WTC11 (cell line): ENCODE data around the gene HS6ST1. TPM values are rescaled to one million over a fixed set of nuclear protein-coding genes. Genes with fewer than 3 reads are reported as not detected.

Experiments used
- ATAC-seq: fragments of 200-7000 bp; cut with Tn5 transposase; 2 replicates; pipeline ENCODE4 v1.10.0; 2021; ENCODE audit warnings: mild to moderate bottlenecking, moderate library complexity
- CTCF ChIA-PET: fragments of 300-600 bp; sonication (Branson Sonifier 250); formaldehyde crosslinking; loops from one replicate; lab custom pipeline; 2021; ENCODE audit warnings: antibody characterized with exemption; lab: Charles Lee
- POLR2A ChIA-PET: fragments of 350-600 bp; sonication (Branson Sonifier 250); formaldehyde crosslinking; loops from one replicate; lab custom pipeline; 2021; ENCODE audit warnings: antibody characterized with exemption; lab: Charles Lee
- DNase-seq: peaks from one replicate; pipeline ENCODE4 v3.0.0; 2021; ENCODE audit warnings: low spot score
- H3K27ac Mint-ChIP-seq: 2 replicates; pipeline ENCODE4 v1.8.0; 2021; ENCODE audit warnings: mixed read lengths
- H3K27me3 Mint-ChIP-seq: 2 replicates; pipeline ENCODE4 v1.8.0; 2021; ENCODE audit warnings: low read depth, mild to moderate bottlenecking, moderate library complexity, mixed read lengths
- H3K36me3 Mint-ChIP-seq: 2 replicates; pipeline ENCODE4 v1.8.0; 2021; ENCODE audit warnings: mixed read lengths
- H3K4me1 Mint-ChIP-seq: 2 replicates; pipeline ENCODE4 v1.8.0; 2022; ENCODE audit warnings: mixed read lengths
- H3K4me3 Mint-ChIP-seq: 2 replicates; pipeline ENCODE4 v1.8.0; 2021; ENCODE audit warnings: mild to moderate bottlenecking, moderate library complexity, mixed read lengths
- H3K9me3 Mint-ChIP-seq: 2 replicates; pipeline ENCODE4 v1.8.0; 2021; ENCODE audit warnings: mixed read lengths
- CBFB ChIP-seq: sonication (generic); formaldehyde crosslinking; IDR thresholded peaks from 2 replicates; pipeline ENCODE4 v1.8.1; 2022; ENCODE audit warnings: mild to moderate bottlenecking, low read depth, missing genetic modification reagents
- NFYB ChIP-seq: sonication (generic); formaldehyde crosslinking; conservative IDR thresholded peaks from 2 replicates; pipeline ENCODE4 v1.8.0; 2022; ENCODE audit warnings: low read depth, missing genetic modification reagents
- OVOL2 ChIP-seq: fragments of 250-450 bp; sonication (Bioruptor Pico); IDR thresholded peaks from 2 replicates; pipeline ENCODE4 v1.9.0; 2021; ENCODE audit warnings: mild to moderate bottlenecking, borderline replicate concordance
- SMAD4 ChIP-seq: sonication (generic); formaldehyde crosslinking; IDR thresholded peaks from 2 replicates; pipeline ENCODE4 v1.8.0; 2022; ENCODE audit warnings: mild to moderate bottlenecking, missing genetic modification reagents
- ZNF138 ChIP-seq: sonication (generic); formaldehyde crosslinking; conservative IDR thresholded peaks from 2 replicates; pipeline ENCODE4 v1.8.1; 2022; ENCODE audit warnings: mild to moderate bottlenecking, moderate library complexity, missing genetic modification reagents
- total RNA-seq: library from RNA; stranded (reverse); gene quantifications from 3 replicates; pipeline ENCODE4 v1.2.3, GENCODE V29; 2021
- TF ChIP-seq, protein P1 (sequence below): sonication (generic); formaldehyde crosslinking; IDR thresholded peaks from 2 replicates; pipeline ENCODE4 v1.8.1; 2022; ENCODE audit warnings: mild to moderate bottlenecking, missing genetic modification reagents, moderate library complexity, borderline replicate concordance
- TF ChIP-seq, protein P2 (sequence below): sonication (generic); formaldehyde crosslinking; IDR thresholded peaks from 2 replicates; pipeline ENCODE4 v1.8.1; 2023; ENCODE audit warnings: mild to moderate bottlenecking, missing genetic modification reagents, moderate library complexity
- TF ChIP-seq, protein P3 (sequence below): sonication (generic); formaldehyde crosslinking; IDR thresholded peaks from 2 replicates; pipeline ENCODE4 v1.8.1; 2023; ENCODE audit warnings: mild to moderate bottlenecking, missing genetic modification reagents
- TF ChIP-seq, protein P4 (sequence below): sonication (generic); formaldehyde crosslinking; IDR thresholded peaks from 2 replicates; pipeline ENCODE4 v1.8.0; 2022; ENCODE audit warnings: mild to moderate bottlenecking, missing genetic modification reagents
- TF ChIP-seq, protein P5 (sequence below): fragments of 250-450 bp; sonication (Bioruptor Pico); IDR thresholded peaks from 2 replicates; pipeline ENCODE4 v1.9.0; 2021; ENCODE audit warnings: mild to moderate bottlenecking, borderline replicate concordance
- TF ChIP-seq, protein P6 (sequence below): sonication (generic); formaldehyde crosslinking; IDR thresholded peaks from 2 replicates; pipeline ENCODE4 v1.8.1; 2023; ENCODE audit warnings: mild to moderate bottlenecking, missing genetic modification reagents, borderline replicate concordance
- TF ChIP-seq, protein P7 (sequence below): sonication (generic); formaldehyde crosslinking; IDR thresholded peaks from 2 replicates; pipeline ENCODE4 v1.8.0; 2022; ENCODE audit warnings: mild to moderate bottlenecking, missing genetic modification reagents

HS6ST1 gene
- total RNA-seq, 1 experiment from 2014 or later: 55.5 TPM

DNA sequence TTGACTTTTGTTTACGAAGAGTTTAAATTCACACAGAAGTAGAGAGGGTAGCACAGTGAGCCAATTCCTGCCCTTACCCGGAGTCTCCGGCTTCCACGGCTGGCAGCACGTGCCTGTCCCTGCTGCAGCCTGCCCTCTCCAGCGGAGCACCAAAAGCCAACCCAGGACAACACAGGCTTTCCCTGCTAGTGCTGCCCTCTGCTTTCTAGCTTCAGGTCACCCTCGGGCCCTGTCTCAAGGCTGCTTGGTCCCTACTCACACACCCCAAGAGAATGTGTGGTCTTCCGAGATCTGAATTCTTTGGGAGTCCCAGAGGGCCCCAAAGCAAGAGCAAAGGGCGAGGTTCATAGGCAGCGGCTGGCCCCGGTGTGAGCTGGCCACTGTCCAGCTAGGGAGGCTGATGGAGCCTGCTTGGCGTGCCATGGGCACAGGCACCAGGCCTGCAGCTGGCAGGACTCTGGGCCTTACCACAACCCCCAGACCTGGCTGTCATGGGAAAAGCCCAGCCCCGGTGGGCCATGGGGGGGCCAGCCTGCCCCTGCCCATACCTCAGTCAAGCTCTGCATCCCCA, 7.0 kb upstream of the HS6ST1 start (continued):
- no peak for TF ChIP-seq OVOL2
- TF ChIP-seq, protein P1, sequence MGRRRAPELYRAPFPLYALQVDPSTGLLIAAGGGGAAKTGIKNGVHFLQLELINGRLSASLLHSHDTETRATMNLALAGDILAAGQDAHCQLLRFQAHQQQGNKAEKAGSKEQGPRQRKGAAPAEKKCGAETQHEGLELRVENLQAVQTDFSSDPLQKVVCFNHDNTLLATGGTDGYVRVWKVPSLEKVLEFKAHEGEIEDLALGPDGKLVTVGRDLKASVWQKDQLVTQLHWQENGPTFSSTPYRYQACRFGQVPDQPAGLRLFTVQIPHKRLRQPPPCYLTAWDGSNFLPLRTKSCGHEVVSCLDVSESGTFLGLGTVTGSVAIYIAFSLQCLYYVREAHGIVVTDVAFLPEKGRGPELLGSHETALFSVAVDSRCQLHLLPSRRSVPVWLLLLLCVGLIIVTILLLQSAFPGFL (CRISPR knock-in tag): no peak
- no peak for TF ChIP-seq SMAD4 (CRISPR knock-in tag)
- TF ChIP-seq, protein P2, sequence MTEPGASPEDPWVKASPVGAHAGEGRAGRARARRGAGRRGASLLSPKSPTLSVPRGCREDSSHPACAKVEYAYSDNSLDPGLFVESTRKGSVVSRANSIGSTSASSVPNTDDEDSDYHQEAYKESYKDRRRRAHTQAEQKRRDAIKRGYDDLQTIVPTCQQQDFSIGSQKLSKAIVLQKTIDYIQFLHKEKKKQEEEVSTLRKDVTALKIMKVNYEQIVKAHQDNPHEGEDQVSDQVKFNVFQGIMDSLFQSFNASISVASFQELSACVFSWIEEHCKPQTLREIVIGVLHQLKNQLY (CRISPR knock-in tag): no peak
- TF ChIP-seq, protein P3, sequence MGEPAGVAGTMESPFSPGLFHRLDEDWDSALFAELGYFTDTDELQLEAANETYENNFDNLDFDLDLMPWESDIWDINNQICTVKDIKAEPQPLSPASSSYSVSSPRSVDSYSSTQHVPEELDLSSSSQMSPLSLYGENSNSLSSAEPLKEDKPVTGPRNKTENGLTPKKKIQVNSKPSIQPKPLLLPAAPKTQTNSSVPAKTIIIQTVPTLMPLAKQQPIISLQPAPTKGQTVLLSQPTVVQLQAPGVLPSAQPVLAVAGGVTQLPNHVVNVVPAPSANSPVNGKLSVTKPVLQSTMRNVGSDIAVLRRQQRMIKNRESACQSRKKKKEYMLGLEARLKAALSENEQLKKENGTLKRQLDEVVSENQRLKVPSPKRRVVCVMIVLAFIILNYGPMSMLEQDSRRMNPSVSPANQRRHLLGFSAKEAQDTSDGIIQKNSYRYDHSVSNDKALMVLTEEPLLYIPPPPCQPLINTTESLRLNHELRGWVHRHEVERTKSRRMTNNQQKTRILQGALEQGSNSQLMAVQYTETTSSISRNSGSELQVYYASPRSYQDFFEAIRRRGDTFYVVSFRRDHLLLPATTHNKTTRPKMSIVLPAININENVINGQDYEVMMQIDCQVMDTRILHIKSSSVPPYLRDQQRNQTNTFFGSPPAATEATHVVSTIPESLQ (CRISPR knock-in tag): no peak
- TF ChIP-seq, protein P4, sequence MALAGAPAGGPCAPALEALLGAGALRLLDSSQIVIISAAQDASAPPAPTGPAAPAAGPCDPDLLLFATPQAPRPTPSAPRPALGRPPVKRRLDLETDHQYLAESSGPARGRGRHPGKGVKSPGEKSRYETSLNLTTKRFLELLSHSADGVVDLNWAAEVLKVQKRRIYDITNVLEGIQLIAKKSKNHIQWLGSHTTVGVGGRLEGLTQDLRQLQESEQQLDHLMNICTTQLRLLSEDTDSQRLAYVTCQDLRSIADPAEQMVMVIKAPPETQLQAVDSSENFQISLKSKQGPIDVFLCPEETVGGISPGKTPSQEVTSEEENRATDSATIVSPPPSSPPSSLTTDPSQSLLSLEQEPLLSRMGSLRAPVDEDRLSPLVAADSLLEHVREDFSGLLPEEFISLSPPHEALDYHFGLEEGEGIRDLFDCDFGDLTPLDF (CRISPR knock-in tag): no peak
- TF ChIP-seq NFYB (CRISPR knock-in tag): no peak

DNA sequence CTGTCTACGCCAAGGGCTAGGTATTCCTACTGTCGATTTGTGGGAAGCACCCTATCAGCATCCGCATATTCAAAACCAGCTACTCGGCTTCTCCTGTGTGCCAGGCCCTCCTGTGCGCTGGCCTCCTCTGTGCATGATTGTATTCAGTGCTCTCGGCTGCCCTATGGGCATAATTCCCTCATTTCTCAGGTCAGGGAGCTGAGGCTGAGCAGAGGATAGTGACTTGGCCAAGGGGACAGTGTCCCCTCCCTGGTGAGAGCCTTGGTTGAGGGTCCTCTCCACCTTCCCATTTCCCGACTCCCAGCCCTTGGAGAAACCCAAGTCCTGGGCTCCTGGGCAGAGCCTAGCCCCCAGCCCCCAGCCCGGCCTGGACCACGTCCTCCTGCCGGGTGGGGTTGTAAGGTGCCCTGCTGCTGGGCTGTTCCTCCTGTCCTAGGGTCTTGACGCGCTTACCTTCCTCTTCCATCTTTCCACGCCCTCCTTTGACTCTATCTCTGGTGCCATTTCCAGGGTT, 6.3 kb upstream of the HS6ST1 start:
- no peaks in the 10 kb centered on the region for H3K9me3 Mint-ChIP-seq
- no peak overlapping the region for H3K4me3 Mint-ChIP-seq
- TF ChIP-seq, protein P5, sequence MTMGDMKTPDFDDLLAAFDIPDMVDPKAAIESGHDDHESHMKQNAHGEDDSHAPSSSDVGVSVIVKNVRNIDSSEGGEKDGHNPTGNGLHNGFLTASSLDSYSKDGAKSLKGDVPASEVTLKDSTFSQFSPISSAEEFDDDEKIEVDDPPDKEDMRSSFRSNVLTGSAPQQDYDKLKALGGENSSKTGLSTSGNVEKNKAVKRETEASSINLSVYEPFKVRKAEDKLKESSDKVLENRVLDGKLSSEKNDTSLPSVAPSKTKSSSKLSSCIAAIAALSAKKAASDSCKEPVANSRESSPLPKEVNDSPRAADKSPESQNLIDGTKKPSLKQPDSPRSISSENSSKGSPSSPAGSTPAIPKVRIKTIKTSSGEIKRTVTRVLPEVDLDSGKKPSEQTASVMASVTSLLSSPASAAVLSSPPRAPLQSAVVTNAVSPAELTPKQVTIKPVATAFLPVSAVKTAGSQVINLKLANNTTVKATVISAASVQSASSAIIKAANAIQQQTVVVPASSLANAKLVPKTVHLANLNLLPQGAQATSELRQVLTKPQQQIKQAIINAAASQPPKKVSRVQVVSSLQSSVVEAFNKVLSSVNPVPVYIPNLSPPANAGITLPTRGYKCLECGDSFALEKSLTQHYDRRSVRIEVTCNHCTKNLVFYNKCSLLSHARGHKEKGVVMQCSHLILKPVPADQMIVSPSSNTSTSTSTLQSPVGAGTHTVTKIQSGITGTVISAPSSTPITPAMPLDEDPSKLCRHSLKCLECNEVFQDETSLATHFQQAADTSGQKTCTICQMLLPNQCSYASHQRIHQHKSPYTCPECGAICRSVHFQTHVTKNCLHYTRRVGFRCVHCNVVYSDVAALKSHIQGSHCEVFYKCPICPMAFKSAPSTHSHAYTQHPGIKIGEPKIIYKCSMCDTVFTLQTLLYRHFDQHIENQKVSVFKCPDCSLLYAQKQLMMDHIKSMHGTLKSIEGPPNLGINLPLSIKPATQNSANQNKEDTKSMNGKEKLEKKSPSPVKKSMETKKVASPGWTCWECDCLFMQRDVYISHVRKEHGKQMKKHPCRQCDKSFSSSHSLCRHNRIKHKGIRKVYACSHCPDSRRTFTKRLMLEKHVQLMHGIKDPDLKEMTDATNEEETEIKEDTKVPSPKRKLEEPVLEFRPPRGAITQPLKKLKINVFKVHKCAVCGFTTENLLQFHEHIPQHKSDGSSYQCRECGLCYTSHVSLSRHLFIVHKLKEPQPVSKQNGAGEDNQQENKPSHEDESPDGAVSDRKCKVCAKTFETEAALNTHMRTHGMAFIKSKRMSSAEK: no peak
- TF ChIP-seq CBFB: no peak
- TF ChIP-seq, protein P6, sequence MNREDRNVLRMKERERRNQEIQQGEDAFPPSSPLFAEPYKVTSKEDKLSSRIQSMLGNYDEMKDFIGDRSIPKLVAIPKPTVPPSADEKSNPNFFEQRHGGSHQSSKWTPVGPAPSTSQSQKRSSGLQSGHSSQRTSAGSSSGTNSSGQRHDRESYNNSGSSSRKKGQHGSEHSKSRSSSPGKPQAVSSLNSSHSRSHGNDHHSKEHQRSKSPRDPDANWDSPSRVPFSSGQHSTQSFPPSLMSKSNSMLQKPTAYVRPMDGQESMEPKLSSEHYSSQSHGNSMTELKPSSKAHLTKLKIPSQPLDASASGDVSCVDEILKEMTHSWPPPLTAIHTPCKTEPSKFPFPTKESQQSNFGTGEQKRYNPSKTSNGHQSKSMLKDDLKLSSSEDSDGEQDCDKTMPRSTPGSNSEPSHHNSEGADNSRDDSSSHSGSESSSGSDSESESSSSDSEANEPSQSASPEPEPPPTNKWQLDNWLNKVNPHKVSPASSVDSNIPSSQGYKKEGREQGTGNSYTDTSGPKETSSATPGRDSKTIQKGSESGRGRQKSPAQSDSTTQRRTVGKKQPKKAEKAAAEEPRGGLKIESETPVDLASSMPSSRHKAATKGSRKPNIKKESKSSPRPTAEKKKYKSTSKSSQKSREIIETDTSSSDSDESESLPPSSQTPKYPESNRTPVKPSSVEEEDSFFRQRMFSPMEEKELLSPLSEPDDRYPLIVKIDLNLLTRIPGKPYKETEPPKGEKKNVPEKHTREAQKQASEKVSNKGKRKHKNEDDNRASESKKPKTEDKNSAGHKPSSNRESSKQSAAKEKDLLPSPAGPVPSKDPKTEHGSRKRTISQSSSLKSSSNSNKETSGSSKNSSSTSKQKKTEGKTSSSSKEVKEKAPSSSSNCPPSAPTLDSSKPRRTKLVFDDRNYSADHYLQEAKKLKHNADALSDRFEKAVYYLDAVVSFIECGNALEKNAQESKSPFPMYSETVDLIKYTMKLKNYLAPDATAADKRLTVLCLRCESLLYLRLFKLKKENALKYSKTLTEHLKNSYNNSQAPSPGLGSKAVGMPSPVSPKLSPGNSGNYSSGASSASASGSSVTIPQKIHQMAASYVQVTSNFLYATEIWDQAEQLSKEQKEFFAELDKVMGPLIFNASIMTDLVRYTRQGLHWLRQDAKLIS (CRISPR knock-in tag): no peak
- TF ChIP-seq ZNF138 (CRISPR knock-in tag): no peak
- TF ChIP-seq, protein P7, sequence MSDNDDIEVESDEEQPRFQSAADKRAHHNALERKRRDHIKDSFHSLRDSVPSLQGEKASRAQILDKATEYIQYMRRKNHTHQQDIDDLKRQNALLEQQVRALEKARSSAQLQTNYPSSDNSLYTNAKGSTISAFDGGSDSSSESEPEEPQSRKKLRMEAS (CRISPR knock-in tag): no peak
- H3K27ac Mint-ChIP-seq: no peak overlapping the region
- no peaks in the 10 kb centered on the region for H3K36me3 Mint-ChIP-seq
- DNase-seq: no peak
- no peak for ATAC-seq
- H3K27me3 Mint-ChIP-seq: peaks cover 17% of the 10 kb centered on the region
- CTCF ChIA-PET: interaction anchor here (1.0 kb wide), 1 partner anchor 63 kb away, joined by 3 read pairs; no protein-coding TSS in a partner anchor
- H3K4me1 Mint-ChIP-seq: peaks cover 20% of the 10 kb centered on the region
- POLR2A ChIA-PET: no interaction called here
